Activated CD8-positive, alpha-beta memory T cell treated with anti-CD3 and anti-CD28 coated beads for 4 hours (primary cell): ENCODE measurements around the gene USH1C.

Source experiments
- DNase-seq, 2 donors: peaks; one replicate each; pipeline ENCODE4 v3.0.0-alpha.2; 2020; ENCODE audit warnings: low read depth in 2 of 2

Gene USH1C

GRCh38 chr11:17471501-17471900 lies 72.7 kb downstream of the USH1C start:
- DNase-seq: no peak

DNA sequence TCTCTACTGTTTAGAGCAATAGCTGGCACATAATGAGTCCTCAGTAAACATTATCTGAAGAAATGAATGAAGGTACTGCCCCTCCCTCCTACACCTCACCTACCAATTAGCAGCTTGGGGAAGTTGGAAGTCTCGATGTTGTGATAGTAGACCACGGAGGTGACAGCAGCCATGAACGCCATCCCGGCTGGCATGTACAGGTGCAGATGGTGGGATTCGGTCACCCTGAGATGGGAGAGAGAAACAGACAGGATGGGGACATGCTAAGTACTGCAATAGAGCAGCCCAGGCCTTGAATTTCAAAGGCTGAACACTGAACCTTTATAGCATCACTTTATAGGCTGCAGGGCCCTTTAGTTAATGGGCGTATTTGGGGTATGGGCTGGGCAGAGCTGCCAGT lies 74.2 kb downstream of the USH1C start:
- DNase-seq: no peak

- no peak for DNase-seq
Observed at GRCh38 chr11:17468122-17468521, 76.1 kb downstream of the USH1C start.

- no peak for DNase-seq
Observed at GRCh38 chr11:17463546-17464174, 80.6 kb downstream of the USH1C start.

- DNase-seq: no peak
Observed at GRCh38 chr11:17462940-17463339, 81.3 kb downstream of the USH1C start.

DNA sequence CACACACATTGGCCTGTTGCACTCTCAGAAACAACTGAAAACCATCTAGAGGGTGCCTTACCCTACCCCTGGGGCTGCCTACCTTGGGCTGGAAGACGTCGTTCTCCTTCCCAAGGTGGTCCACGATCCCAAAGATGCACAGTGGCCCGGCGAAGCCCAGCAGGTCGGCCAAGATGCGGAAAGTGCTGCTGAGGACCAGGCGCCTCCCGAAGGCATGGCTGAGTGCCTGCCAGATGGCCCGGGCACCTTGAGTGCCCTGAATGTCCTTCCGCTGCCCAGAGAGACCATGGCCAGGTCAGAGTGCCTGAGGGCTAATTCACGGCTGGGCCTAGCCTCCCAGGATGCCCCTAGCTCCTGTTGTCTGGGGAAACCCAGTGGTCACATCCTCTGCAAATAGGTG lies 83.8 kb downstream of the USH1C start:
- no peak for DNase-seq

DNA sequence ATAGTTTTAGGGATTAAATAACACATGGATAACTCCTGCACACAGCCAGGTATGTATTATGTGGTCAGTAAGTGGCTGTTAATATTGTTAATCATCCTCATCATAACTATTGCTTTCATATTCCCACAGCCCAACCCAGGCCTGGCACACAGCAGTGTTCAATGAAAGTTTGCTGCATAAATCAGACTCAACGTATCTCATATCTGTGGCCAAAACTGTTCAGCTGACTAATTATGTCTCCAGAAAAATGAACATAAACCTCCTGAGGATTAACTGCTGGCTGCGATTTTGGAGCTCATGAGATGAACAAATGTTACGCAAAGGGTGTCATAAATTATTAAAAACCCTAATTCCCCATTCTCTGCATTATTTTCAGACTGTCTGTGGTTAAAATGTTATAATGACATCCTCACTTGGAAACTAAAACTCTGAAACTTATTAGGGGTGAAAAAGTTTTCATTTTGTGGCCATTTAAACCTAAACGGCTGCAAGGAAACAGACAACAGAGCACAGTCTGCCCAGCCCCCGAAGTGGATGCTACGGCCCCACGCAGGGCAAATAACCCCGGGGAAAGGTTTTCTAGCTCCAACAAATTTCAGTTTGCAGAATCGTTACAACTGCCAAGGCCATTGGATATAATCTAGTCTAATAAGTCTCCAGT lies 84.8 kb downstream of the USH1C start:
- DNase-seq: no peak

GRCh38 chr11:17458268-17458667 lies 85.9 kb downstream of the USH1C start:
- DNase-seq: no peak

GRCh38 chr11:17457396-17458173 lies 86.6 kb downstream of the USH1C start:
- DNase-seq: no peak

- DNase-seq: no peak
Observed at GRCh38 chr11:17452668-17453067, 91.5 kb downstream of the USH1C start.

DNA sequence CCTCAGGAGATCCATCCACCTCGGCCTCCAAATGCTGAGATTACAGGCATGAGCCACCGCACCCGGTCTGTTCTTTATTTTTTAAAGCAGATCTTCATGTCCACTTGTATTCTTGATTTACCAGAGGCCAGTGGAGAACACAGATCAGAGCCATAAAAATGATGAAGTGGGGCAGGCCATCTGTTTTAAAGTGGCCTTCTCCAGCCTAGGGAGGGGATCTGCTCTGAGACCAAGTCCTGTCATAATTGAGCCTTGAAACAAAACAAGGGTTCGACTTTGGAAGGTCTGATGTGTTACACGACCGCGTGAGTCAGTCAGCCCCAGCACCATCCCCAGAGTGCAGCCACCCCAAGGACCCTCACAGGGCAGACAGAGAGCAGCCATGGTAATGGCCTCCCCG lies 95.1 kb downstream of the USH1C start:
- DNase-seq: no peak

DNA sequence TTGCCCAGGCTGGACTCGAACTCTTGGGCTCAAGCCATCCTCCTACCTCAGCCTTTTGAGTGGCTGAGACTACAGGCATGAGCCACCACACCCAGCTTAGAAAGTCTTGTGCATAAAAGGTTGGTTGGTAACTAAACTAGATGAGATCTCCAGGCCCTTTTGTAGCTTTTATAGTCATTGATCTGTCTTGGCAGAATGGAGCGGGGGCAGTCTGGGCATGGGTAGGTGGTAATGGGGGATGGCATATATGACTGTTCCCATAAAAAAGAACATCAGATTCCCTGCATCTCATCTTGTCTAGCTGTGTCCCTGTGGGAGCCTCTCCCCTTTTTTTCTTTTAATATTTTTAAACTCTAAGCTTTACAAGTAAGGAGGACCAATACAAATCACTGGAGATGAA lies 97.7 kb downstream of the USH1C start:
- DNase-seq: no peak

DNA sequence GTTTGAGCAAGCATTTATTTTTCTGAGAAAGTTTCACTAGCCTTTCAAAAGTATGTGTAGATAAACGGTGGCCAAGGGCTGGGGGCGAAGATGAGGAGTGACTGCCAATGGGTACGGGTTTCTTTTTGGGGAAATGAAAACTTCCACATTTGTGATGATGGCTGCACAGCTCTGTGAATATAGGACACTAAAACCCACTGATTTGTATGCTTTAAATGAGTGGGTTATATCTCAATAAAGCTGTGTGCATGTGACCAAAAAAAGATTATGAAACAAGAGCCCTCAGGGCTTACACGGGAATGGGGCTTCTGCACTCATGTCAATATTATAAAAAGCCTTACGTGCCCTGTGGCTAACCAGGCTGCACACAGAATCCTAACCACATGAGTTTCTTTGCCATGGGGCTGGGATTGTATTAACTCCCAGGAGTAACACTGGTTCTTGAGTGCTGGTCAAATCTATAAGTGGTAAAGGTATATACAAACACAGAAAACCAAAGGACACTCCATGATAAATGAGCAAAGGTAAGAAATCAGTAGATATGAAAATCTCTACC lies 98.9 kb downstream of the USH1C start:
- no peak for DNase-seq

DNA sequence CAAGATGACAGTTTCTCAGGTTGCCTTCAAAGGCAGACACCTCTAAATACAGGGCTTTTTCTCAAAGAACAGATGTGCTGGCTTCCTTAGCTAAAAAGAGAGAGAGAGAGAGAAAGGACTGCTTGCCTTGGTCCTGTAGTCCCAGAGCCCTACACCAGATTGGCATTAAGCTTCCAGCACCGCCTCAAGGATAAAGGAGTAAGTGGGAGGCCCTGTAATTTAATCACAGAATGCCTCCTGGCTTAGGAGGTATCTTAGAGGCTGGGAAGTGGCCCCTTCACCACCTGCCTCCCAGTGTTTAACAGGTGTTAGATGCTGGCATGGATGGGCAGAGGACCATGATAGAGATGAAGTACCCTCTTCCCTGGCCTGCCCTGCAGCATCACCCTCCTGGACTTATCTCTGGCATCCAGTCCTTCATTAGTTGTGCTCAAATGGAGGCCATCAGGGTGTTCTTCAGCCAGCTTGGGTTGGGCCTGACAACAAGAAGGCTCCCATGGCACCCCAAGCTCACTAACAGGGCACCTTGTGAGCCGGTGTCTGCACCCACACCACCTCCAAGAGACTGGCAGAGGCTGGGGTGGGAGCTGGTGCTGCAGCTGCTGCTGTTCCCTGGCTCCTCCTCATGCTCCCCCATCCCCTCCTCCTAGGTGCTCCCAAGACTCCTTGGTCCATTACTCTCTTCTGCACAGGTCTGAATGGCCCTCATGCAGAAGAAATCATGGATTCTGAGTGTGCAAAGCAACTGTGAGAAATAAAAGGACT lies 100.1 kb downstream of the USH1C start:
- no peak for DNase-seq
